Tibial artery (tissue), 4 donors: Measurements from ENCODE around the gene ING3.

Source experiments
- DNase-seq, 2 donors: peaks; one replicate each; pipeline ENCODE4 v3.0.0-alpha.2; 2019
- H3K27ac ChIP-seq, 2 donors: fragments of 200-600 bp; sonication (generic) in 1 of 2; 1 replicate in 1 of 2; 2 replicates in 1 of 2; pipeline ENCODE4 v1.5.1; 2018 to 2019; ENCODE audit warnings: mild to moderate bottlenecking in 1 of 2
- H3K27me3 ChIP-seq, 2 donors: fragments of 200-600 bp; sonication (generic) in 1 of 2; one replicate each; pipeline versions ENCODE4 v1.5.1 to v1.6.0; 2016 to 2019
- H3K36me3 ChIP-seq, 3 donors: fragments of 200-600 bp; sonication (generic) in 2 of 3; one replicate each; pipeline ENCODE4 v1.5.1; 2016 to 2019; ENCODE audit warnings: mild to moderate bottlenecking in 2 of 3
- H3K4me1 ChIP-seq, 4 donors: fragments of 200-600 bp; sonication (generic) in 2 of 4; 1 replicate in 3 of 4; 2 replicates in 1 of 4; pipeline ENCODE4 v1.5.1; 2016 to 2019
- H3K4me3 ChIP-seq, 2 donors: fragments of 200-600 bp; sonication (generic) in 1 of 2; 1 replicate in 1 of 2; 2 replicates in 1 of 2; pipeline ENCODE4 v1.5.1; 2018 to 2019; ENCODE audit warnings: mild to moderate bottlenecking in 2 of 2
- H3K9me3 ChIP-seq, 3 donors: fragments of 200-600 bp; sonication (generic) in 1 of 3; one replicate each; pipeline ENCODE4 v1.5.1; 2016 to 2019
- intact Hi-C: fragments of 100-400 bp; cut with DNase I; formaldehyde crosslinking; loops from one replicate; pipeline ENCODE4 v1.15.0; 2023; ENCODE audit warnings: low total_unique reads
- TF ChIP-seq, protein P1 (sequence below), 2 experiments: fragments of 200-600 bp in 1 of 2; fragments of 450-650 bp in 1 of 2; IDR thresholded peaks; one replicate each; pipeline ENCODE4 v1.5.1; 2017 to 2019; ENCODE audit warnings: antibody characterized with exemption in 2 of 2, mild to moderate bottlenecking in 1 of 2, moderate library complexity in 1 of 2

ING3 gene

DNA sequence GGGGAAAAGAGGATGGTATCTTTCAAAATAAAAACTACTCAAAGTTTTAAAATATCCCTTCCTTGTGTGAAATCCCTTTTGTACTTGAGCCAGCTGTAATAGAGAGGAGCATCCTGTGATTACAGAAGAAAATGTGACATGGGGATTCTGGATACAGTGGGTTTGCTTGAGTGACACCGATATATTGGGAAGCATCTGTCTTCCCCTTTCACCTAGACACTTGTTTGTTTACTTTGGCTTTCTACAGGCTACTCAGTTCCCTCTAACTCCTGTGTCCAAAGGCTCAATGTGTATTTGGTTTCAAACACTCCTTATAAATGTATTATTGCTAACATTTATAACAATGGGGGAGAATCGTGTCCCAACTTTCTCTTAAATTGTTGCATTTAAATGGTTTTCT lies 62.3 kb downstream of the ING3 start:
- Histone ChIP-seq H3K9me3 (no peaks in the 10 kb centered on the region), H3K36me3 (no peaks in the 10 kb centered on the region), H3K4me1 (peaks cover 0 to 84% (median 29%) of the 10 kb centered on the region in 4 donors), H3K27me3 (no peaks in the 10 kb centered on the region), H3K4me3 (no peak overlapping the region), H3K27ac (peak overlapping the region in 1 of 2 donors; percentile 3)
- intact Hi-C loops: no loop called here
- TF ChIP-seq, protein P1, sequence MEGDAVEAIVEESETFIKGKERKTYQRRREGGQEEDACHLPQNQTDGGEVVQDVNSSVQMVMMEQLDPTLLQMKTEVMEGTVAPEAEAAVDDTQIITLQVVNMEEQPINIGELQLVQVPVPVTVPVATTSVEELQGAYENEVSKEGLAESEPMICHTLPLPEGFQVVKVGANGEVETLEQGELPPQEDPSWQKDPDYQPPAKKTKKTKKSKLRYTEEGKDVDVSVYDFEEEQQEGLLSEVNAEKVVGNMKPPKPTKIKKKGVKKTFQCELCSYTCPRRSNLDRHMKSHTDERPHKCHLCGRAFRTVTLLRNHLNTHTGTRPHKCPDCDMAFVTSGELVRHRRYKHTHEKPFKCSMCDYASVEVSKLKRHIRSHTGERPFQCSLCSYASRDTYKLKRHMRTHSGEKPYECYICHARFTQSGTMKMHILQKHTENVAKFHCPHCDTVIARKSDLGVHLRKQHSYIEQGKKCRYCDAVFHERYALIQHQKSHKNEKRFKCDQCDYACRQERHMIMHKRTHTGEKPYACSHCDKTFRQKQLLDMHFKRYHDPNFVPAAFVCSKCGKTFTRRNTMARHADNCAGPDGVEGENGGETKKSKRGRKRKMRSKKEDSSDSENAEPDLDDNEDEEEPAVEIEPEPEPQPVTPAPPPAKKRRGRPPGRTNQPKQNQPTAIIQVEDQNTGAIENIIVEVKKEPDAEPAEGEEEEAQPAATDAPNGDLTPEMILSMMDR (IDR thresholded peaks at IDR 0.05): no peak
- no peak for DNase-seq

DNA sequence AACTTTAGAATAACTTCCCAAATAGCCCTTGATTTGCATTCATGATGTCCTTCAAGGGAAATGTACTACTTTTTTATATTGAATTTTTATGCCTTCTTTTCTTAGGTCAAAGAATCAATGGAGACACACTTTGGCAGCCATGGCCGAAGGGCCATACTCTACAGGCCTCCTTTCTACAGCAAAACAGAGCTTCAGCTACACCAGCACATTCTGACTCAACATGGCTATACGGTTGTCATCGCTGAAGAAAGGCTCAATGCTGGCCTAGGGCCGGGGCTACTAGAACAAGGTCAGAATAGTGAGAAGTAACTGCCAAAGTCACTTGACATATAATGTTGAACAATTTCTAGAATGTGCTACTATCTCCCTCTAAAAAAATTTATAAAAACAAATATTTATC lies 65.0 kb downstream of the ING3 start:
- H3K4me3 ChIP-seq: no peak overlapping the region
- H3K4me1 ChIP-seq: peaks cover 0 to 88% (median 37%) of the 10 kb centered on the region in 4 donors
- TF ChIP-seq, protein P1 (IDR thresholded peaks at IDR 0.05): no peak
- no peaks in the 10 kb centered on the region for H3K36me3 ChIP-seq
- H3K9me3 ChIP-seq: no peaks in the 10 kb centered on the region
- H3K27ac ChIP-seq: peak overlapping the region in 1 of 2 donors; percentile 74
- no peaks in the 10 kb centered on the region for H3K27me3 ChIP-seq
- DNase-seq: no peak
- intact Hi-C loops: no loop called here

DNA sequence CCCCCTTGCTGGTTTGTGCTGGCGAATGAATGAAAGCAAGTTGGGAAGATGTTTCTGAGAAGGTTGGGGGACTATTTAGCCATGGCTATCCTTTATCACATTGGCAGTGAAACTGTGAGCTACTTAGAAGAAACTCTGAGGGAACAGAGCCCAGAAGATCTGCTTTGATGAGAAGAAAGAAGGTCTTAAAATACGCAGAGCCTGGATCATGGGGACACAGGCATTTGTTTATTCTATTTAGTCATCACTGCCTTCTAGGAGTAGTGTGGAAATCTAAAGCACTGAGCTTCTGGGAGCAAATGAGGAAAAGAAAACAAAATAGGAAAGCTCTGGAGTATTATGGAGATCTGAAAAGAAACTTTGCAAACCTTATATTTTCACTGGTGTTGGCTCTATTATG lies 66.4 kb downstream of the ING3 start:
- Histone ChIP-seq H3K4me3 (no peak overlapping the region), H3K9me3 (no peaks in the 10 kb centered on the region), H3K4me1 (peaks cover 0 to 86% (median 40%) of the 10 kb centered on the region in 4 donors), H3K27ac (peak overlapping the region; percentile 68 to 74), H3K36me3 (no peaks in the 10 kb centered on the region), H3K27me3 (no peaks in the 10 kb centered on the region)
- intact Hi-C loops: no loop called here
- TF ChIP-seq, protein P1 (IDR thresholded peaks at IDR 0.05): no peak
- DNase-seq: no peak

DNA sequence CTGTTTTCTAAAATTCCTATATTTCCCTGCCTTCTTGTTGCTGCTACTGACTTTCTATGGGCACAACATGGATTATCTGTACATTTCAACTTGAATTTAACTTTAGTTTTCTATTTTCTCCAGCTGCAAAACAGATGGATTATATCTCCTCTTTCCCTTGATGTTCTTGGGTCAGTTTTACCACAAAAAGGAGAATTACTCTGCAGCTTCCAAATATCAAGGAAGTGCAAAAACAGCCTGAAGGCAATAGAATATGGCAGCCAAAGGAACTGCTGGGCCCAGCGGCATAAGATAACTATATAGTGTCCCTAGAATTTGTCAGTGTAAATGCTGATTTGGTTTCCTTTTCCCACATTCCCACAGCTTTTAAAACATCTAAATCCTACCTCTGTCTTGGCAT lies 67.0 kb downstream of the ING3 start:
- Histone ChIP-seq H3K4me3 (no peak overlapping the region), H3K36me3 (no peaks in the 10 kb centered on the region), H3K4me1 (peaks cover 0 to 85% (median 34%) of the 10 kb centered on the region in 4 donors), H3K27me3 (no peaks in the 10 kb centered on the region), H3K27ac (peak overlapping the region in 1 of 2 donors; percentile 74), H3K9me3 (no peaks in the 10 kb centered on the region)
- TF ChIP-seq, protein P1 (IDR thresholded peaks at IDR 0.05): no peak
- intact Hi-C loops: no loop called here
- no peak for DNase-seq

DNA sequence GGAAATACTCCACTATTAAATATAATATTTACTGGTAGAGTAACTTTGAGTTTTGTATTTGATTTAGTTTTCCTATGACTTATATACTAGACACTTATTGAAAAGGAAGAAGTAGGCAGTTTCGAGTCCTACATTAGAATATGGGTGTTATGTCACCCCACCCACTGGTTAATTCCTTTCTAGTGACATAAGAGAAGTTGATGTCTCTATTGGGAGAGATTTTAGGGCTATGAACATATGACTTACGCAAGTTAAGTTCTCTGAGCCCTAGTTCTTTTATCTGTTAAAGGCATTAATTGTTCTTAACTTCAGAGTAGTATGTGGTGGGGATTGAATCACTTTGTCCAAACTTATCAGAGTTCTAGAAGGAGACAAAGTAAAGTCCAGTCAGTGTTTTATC lies 68.4 kb downstream of the ING3 start:
- Histone ChIP-seq H3K4me3 (no peak overlapping the region), H3K4me1 (peaks cover 0 to 92% (median 43%) of the 10 kb centered on the region in 4 donors), H3K36me3 (no peaks in the 10 kb centered on the region), H3K27me3 (no peaks in the 10 kb centered on the region), H3K27ac (peak overlapping the region; percentile 56 to 74), H3K9me3 (no peaks in the 10 kb centered on the region)
- TF ChIP-seq, protein P1 (IDR thresholded peaks at IDR 0.05): no peak
- DNase-seq: no peak
- intact Hi-C loops: no loop called here
